GM12865 (cell line): ENCODE measurements around the gene GRIN3A.

ENCODE experiments used
- DNase-seq: peaks from one replicate; pipeline ENCODE4 v3.0.0; 2010; ENCODE audit warnings: low read depth
- H3K4me3 ChIP-seq: 2 replicates; pipeline ENCODE4 v1.5.1; 2011; ENCODE audit warnings: mild to moderate bottlenecking, low read depth, low read length, control low read depth
- CTCF ChIP-seq: IDR thresholded peaks from 2 replicates; pipeline ENCODE4 v1.5.1; 2011; ENCODE audit warnings: low read length, control low read depth, low read depth, inconsistent platforms; ENCODE audit not compliant: insufficient read depth; ENCODE audit errors: missing control alignments

The GRIN3A gene

GRCh38 chr9:101533334-101534204 is 204.9 kb downstream of the GRIN3A start, which contains the start of gene RNF20:
Gene RNF20 (plus strand): TSS chr9:101533853. CDS start chr9:101535424, 1,571 bp downstream.
- peak within 1 kb of the TSS; percentile 69 for H3K4me3 ChIP-seq
- peak; percentile 98 for DNase-seq
- no peak for TF ChIP-seq CTCF

- TF ChIP-seq CTCF, result peak; percentile 72
- no peak overlapping the region for H3K4me3 ChIP-seq
- DNase-seq, result peak; percentile 85
Observed at GRCh38 chr9:101530076-101530711, 208.3 kb downstream of the GRIN3A start.

- H3K4me3 ChIP-seq, result no peak overlapping the region
- TF ChIP-seq CTCF, result no peak
- DNase-seq, result no peak
Observed at GRCh38 chr9:101528015-101528414, 210.4 kb downstream of the GRIN3A start.

GRCh38 chr9:101527066-101527465 is 211.4 kb downstream of the GRIN3A start:
- no peak for DNase-seq
- TF ChIP-seq CTCF, result no peak
- no peak overlapping the region for H3K4me3 ChIP-seq

GRCh38 chr9:101524371-101524770 is 214.1 kb downstream of the GRIN3A start:
- H3K4me3 ChIP-seq, result no peak overlapping the region
- no peak for TF ChIP-seq CTCF
- no peak for DNase-seq
